Muscle of leg (tissue), 11 donors: Measurements from ENCODE around the gene FOXO6. TPM values are rescaled to one million over a fixed set of nuclear protein-coding genes. Genes with fewer than 3 reads are reported as not detected.

Source experiments
- DNase-seq: peaks from one replicate; pipeline ENCODE4 v3.0.0; 2013
- H3K27ac ChIP-seq: one replicate; pipeline ENCODE4 v1.5.1; 2013; ENCODE audit warnings: mild to moderate bottlenecking, low read length, control low read depth
- H3K27me3 ChIP-seq: one replicate; pipeline ENCODE4 v1.6.1; 2013; ENCODE audit warnings: low read length; ENCODE audit not compliant: control insufficient read depth, insufficient read depth
- H3K36me3 ChIP-seq: one replicate; pipeline ENCODE4 v1.6.1; 2013; ENCODE audit warnings: low read length; ENCODE audit not compliant: control insufficient read depth, insufficient read depth
- H3K4me1 ChIP-seq: one replicate; pipeline ENCODE4 v1.6.1; 2013; ENCODE audit warnings: low read length; ENCODE audit not compliant: control insufficient read depth, insufficient read depth
- H3K4me3 ChIP-seq: one replicate; pipeline ENCODE4 v1.5.1; 2013; ENCODE audit warnings: low read length, control low read depth
- H3K9me3 ChIP-seq: replicated peaks from 2 replicates; pipeline ENCODE4 v1.6.1; 2013; ENCODE audit warnings: low read depth, low read length; ENCODE audit not compliant: control insufficient read depth
- WGBS: methylation state at CpG from one replicate; pipeline ENCODE4 v1.1.5; 2013; ENCODE audit warnings: missing lambda C conversion rate; ENCODE audit not compliant: insufficient coverage; 5-methylcytosine and 5-hydroxymethylcytosine counted together
- polyA plus RNA-seq, 8 donors: library from polyadenylated mRNA; unstranded; fragments of 120-200 nt; gene quantifications; one replicate each; pipeline versions ENCODE4 v1.2.1 to v1.2.3, GENCODE V29; 2013; ENCODE audit warnings: inconsistent platforms in 1 of 8, low replicate concordance in 1 of 8; ENCODE audit not compliant: insufficient read length in 8 of 8, insufficient read depth in 1 of 8
- total RNA-seq: library from RNA; stranded (reverse); fragments of 120-200 nt; gene quantifications from one replicate; pipeline ENCODE4 v1.2.4, GENCODE V29; 2013

The FOXO6 gene
- total and polyA plus RNA-seq, 9 donors, result 3.5 to 16.2 (median 10.0) TPM

GRCh38 chr1:41374711-41375110, 13.5 kb downstream of the FOXO6 start:
- no peak for DNase-seq

GRCh38 chr1:41377397-41377796, 16.2 kb downstream of the FOXO6 start:
- no peaks in the 10 kb centered on the region for H3K9me3 ChIP-seq
- DNase-seq, result no peak
- no CpG with 5 or more reads among the region's 4 CpGs for WGBS
- H3K27ac ChIP-seq, result no peak overlapping the region
- peaks cover 61% of the 10 kb centered on the region for H3K4me1 ChIP-seq
- H3K36me3 ChIP-seq, result peaks cover 13% of the 10 kb centered on the region
- H3K27me3 ChIP-seq, result no peaks in the 10 kb centered on the region
- H3K4me3 ChIP-seq, result no peak overlapping the region

More at GRCh38 chr1:41374711-41375110, 13.5 kb downstream of the FOXO6 start:
- Histone ChIP-seq H3K9me3 (no peaks in the 10 kb centered on the region), H3K27me3 (no peaks in the 10 kb centered on the region), H3K27ac (no peak overlapping the region), H3K36me3 (peaks cover 13% of the 10 kb centered on the region), H3K4me3 (no peak overlapping the region), H3K4me1 (peaks cover 65% of the 10 kb centered on the region)
- 83% methylated on average over 3 of the region's 6 CpGs for WGBS

GRCh38 chr1:41378222-41378621, 17.0 kb downstream of the FOXO6 start:
- Histone ChIP-seq H3K4me3 (no peak overlapping the region), H3K36me3 (peaks cover 13% of the 10 kb centered on the region), H3K27ac (no peak overlapping the region), H3K9me3 (no peaks in the 10 kb centered on the region), H3K27me3 (peaks cover under 1% of the 10 kb centered on the region), H3K4me1 (peaks cover 59% of the 10 kb centered on the region)
- no peak for DNase-seq
- WGBS, result 88% methylated on average over 1 of the region's 4 CpGs

GRCh38 chr1:41378999-41379737, 17.9 kb downstream of the FOXO6 start:
- peaks cover 13% of the 10 kb centered on the region for H3K36me3 ChIP-seq
- no peaks in the 10 kb centered on the region for H3K9me3 ChIP-seq
- no peak overlapping the region for H3K4me3 ChIP-seq
- peaks cover 10% of the 10 kb centered on the region for H3K27me3 ChIP-seq
- peak overlapping the region; percentile 59 for H3K27ac ChIP-seq
- 88% methylated on average over 3 of the region's 4 CpGs for WGBS
- DNase-seq, result no peak
- H3K4me1 ChIP-seq, result peaks cover 59% of the 10 kb centered on the region

GRCh38 chr1:41379738-41380130, 18.5 kb downstream of the FOXO6 start:
- WGBS, result 44% methylated on average over 4 of the region's 6 CpGs
- peaks cover 13% of the 10 kb centered on the region for H3K36me3 ChIP-seq
- no peak overlapping the region for H3K4me3 ChIP-seq
- no peaks in the 10 kb centered on the region for H3K9me3 ChIP-seq
- H3K4me1 ChIP-seq, result peaks cover 59% of the 10 kb centered on the region
- H3K27ac ChIP-seq, result peak overlapping the region; percentile 59
- peaks cover 15% of the 10 kb centered on the region for H3K27me3 ChIP-seq
- no peak for DNase-seq

- Histone ChIP-seq H3K9me3 (no peaks in the 10 kb centered on the region), H3K27me3 (peaks cover 19% of the 10 kb centered on the region), H3K4me3 (no peak overlapping the region), H3K36me3 (peaks cover 13% of the 10 kb centered on the region), H3K4me1 (peaks cover 63% of the 10 kb centered on the region), H3K27ac (peak overlapping the region; percentile 26)
- WGBS, result 40% methylated on average over 2 of the region's 2 CpGs
- no peak for DNase-seq
Observed at GRCh38 chr1:41380195-41380594, 19.0 kb downstream of the FOXO6 start.

- peaks cover 72% of the 10 kb centered on the region for H3K4me1 ChIP-seq
- H3K4me3 ChIP-seq, result peak overlapping the region; percentile 44
- H3K36me3 ChIP-seq, result peaks cover 12% of the 10 kb centered on the region
- H3K27ac ChIP-seq, result peak overlapping the region; percentile 17
- H3K27me3 ChIP-seq, result peaks cover 25% of the 10 kb centered on the region
- 7% methylated on average over 16 of the region's 29 CpGs for WGBS
- H3K9me3 ChIP-seq, result no peaks in the 10 kb centered on the region
- peak; percentile 66 for DNase-seq
Observed at GRCh38 chr1:41380979-41381691, 19.9 kb downstream of the FOXO6 start.

- under 1% methylated on average over 106 of the region's 112 CpGs for WGBS
- Histone ChIP-seq H3K9me3 (no peaks in the 10 kb centered on the region), H3K27me3 (peaks cover 27% of the 10 kb centered on the region), H3K4me3 (peak overlapping the region; percentile 44), H3K27ac (peak overlapping the region; percentile 84), H3K4me1 (peaks cover 79% of the 10 kb centered on the region), H3K36me3 (peaks cover 11% of the 10 kb centered on the region)
- peak; percentile 68 for DNase-seq
Observed at GRCh38 chr1:41381692-41382479, 20.7 kb downstream of the FOXO6 start.

- peak overlapping the region; percentile 41 for H3K4me3 ChIP-seq
- H3K27me3 ChIP-seq, result peaks cover 27% of the 10 kb centered on the region
- no peaks in the 10 kb centered on the region for H3K9me3 ChIP-seq
- peaks cover 79% of the 10 kb centered on the region for H3K4me1 ChIP-seq
- H3K27ac ChIP-seq, result peak overlapping the region; percentile 84
- peak; percentile 91 for DNase-seq
- H3K36me3 ChIP-seq, result peaks cover 4% of the 10 kb centered on the region
- 1% methylated on average over 36 of the region's 48 CpGs for WGBS
Observed at GRCh38 chr1:41382480-41383090, 21.4 kb downstream of the FOXO6 start.
